Kasumi-1 (cell line): Measurements from ENCODE around the gene FNIP1.
"Not testable (repeated sequence)": the region's sequence is repeated elsewhere in the genome, so short reads cannot be mapped to it uniquely, and the experiment has no call there.

Source experiments
- DNase-seq, 2 experiments: peaks; one replicate each; lab custom pipeline; 2025; lab: John Stamatoyannopoulos, UW

The FNIP1 gene

GRCh38 chr5:131786900-131787692 is 9.7 kb downstream of the FNIP1 start:
- DNase-seq: no peak

- DNase-seq: no peak
Measured at GRCh38 chr5:131786036-131786435, 10.8 kb downstream of the FNIP1 start.

- no peak for DNase-seq
Measured at GRCh38 chr5:131783874-131784273, 12.9 kb downstream of the FNIP1 start.

GRCh38 chr5:131783357-131783756 is 13.5 kb downstream of the FNIP1 start:
- DNase-seq: no peak

GRCh38 chr5:131782717-131783116 is 14.1 kb downstream of the FNIP1 start:
- no peak for DNase-seq

GRCh38 chr5:131778141-131778540 is 18.7 kb downstream of the FNIP1 start:
- DNase-seq: not testable (repeated sequence)

- DNase-seq: no peak
Measured at GRCh38 chr5:131776450-131776849, 20.4 kb downstream of the FNIP1 start.

GRCh38 chr5:131774652-131775367 is 22.0 kb downstream of the FNIP1 start:
- DNase-seq: no peak

- DNase-seq: no peak
Measured at GRCh38 chr5:131773805-131774204, 23.0 kb downstream of the FNIP1 start.

GRCh38 chr5:131771692-131772091 is 25.1 kb downstream of the FNIP1 start:
- no peak for DNase-seq

- no peak for DNase-seq
Measured at GRCh38 chr5:131769961-131770360, 26.9 kb downstream of the FNIP1 start.

GRCh38 chr5:131769336-131769735 is 27.5 kb downstream of the FNIP1 start:
- DNase-seq: no peak

GRCh38 chr5:131767891-131768290 is 28.9 kb downstream of the FNIP1 start:
- no peak for DNase-seq

GRCh38 chr5:131766689-131767088 is 30.1 kb downstream of the FNIP1 start:
- no peak for DNase-seq

- DNase-seq: no peak
Measured at GRCh38 chr5:131765261-131765660, 31.6 kb downstream of the FNIP1 start.

GRCh38 chr5:131763968-131764367 is 32.8 kb downstream of the FNIP1 start:
- DNase-seq: no peak

GRCh38 chr5:131760793-131761192 is 36.0 kb downstream of the FNIP1 start:
- no peak for DNase-seq

GRCh38 chr5:131759704-131760103 is 37.1 kb downstream of the FNIP1 start:
- no peak for DNase-seq

- DNase-seq: no peak
Measured at GRCh38 chr5:131758520-131758900, 38.3 kb downstream of the FNIP1 start.

GRCh38 chr5:131757830-131758519 is 38.8 kb downstream of the FNIP1 start:
- DNase-seq: no peak

GRCh38 chr5:131756942-131757341 is 39.9 kb downstream of the FNIP1 start:
- DNase-seq: peak; percentile 29 to 33

GRCh38 chr5:131754363-131754762 is 42.5 kb downstream of the FNIP1 start:
- no peak for DNase-seq

- no peak for DNase-seq
Measured at GRCh38 chr5:131751506-131751905, 45.3 kb downstream of the FNIP1 start.
